NK-92 (cell line): ENCODE results near the gene SLC13A2.
"Not testable (repeated sequence)": the region's sequence is repeated elsewhere in the genome, so short reads cannot be mapped to it uniquely, and the experiment has no call there.

Source experiments
- DNase-seq: peaks from one replicate; lab custom pipeline; 2025; ENCODE audit not compliant: unreplicated experiment; lab: John Stamatoyannopoulos, UW

SLC13A2 gene, protein sequence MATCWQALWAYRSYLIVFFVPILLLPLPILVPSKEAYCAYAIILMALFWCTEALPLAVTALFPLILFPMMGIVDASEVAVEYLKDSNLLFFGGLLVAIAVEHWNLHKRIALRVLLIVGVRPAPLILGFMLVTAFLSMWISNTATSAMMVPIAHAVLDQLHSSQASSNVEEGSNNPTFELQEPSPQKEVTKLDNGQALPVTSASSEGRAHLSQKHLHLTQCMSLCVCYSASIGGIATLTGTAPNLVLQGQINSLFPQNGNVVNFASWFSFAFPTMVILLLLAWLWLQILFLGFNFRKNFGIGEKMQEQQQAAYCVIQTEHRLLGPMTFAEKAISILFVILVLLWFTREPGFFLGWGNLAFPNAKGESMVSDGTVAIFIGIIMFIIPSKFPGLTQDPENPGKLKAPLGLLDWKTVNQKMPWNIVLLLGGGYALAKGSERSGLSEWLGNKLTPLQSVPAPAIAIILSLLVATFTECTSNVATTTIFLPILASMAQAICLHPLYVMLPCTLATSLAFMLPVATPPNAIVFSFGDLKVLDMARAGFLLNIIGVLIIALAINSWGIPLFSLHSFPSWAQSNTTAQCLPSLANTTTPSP

DNA sequence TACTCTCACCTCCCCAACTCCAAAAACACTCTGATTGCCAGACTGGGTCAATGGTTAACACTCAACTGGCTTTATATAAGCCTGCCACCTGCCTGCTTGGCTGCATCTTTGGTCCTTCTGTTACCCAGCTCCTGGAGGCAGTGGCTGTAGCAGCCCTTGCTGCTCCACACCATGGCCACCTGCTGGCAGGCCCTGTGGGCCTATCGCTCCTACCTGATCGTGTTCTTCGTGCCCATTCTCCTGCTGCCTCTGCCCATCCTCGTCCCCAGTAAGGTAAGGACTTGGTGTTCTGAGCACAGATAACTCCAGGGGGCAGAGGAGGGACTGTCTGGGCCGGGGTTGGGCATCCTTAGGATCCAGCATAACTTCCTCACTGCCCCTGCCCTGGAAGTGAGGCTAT lies at the start of gene SLC13A2:
Gene SLC13A2, plus strand, starts transcription at position 103 of the 400 bp plus-strand sequence. Its CDS starts 69 bp downstream, at position 172.
- no peak for DNase-seq

DNA sequence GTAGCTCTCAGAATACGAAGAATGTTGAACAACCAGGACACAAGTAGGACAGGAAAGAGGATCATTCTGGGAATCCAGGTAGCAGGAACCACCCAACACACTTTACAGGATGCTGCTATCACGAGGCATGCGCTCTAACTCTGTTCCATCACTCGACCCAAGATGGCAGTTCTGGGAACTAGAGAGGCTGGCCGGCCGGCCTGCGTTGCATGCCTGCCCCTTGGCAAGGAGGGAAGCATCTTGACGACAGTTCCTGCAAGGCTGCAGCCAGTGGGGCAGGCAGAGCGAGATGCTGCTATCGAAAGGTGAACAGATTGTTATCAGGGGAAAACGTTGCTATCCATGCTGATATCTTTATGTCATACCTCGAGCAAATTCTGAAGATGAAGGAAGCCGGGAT lies 48.2 kb upstream of the SLC13A2 start:
- no peak for DNase-seq

DNA sequence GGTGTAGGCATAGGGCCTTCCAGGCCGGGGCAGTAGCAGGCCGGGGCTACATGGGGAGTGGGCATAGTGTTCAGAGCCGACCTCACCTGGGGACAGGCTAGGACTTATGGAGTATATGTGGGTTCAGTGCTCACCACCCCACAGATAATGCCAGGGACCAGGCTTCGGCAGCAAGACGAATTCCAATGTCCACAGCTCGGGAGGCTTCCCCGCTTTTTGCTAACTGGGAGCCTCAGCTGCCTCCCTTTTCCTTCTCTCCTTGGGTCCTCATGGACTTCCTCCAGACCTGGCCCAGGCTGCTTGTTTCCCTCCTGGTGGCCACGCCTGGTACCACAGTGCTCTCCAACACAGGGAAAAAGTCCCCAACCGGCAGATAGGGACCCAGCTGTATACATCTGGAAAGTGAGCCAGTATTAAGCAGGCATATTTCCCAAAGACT lies 47.3 kb upstream of the SLC13A2 start:
- DNase-seq: no peak

DNA sequence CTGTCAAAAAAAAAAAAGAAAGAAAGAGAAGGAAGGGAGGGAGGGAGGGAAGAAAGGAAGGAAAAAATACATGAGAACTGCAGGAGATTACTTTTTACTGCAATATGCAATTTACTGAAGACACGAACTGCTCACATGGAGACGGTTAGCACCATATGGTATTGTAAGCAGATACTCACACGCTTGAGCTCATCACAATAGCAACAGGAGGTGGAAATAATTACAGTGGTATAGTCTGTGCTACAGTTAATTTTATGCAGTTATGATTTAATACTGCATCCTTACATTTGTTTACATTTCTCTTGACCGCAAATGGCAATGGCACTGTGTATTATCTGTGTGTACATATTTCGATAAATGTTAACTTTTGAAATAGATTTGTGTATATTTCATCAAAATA lies 46.1 kb upstream of the SLC13A2 start:
- DNase-seq: no peak

DNA sequence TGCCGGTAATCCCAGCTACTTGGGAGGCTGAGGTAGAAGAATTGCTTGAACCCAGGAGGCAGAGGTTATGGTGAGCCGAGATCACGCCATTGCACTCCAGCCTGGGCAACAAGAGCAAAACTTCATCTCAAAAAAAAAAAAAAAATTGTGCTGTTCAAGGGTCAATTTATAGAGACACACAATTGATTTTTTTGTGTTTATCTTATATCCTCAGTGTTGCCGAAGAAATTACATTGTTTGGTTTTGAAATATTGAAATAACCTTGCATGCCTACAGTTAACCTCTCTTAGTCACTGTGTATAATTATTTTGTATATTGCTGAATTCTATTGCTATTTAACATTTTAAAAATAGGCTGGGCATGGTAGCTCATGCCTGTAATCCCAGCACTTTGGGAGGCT lies 45.5 kb upstream of the SLC13A2 start:
- DNase-seq: not testable (repeated sequence)

DNA sequence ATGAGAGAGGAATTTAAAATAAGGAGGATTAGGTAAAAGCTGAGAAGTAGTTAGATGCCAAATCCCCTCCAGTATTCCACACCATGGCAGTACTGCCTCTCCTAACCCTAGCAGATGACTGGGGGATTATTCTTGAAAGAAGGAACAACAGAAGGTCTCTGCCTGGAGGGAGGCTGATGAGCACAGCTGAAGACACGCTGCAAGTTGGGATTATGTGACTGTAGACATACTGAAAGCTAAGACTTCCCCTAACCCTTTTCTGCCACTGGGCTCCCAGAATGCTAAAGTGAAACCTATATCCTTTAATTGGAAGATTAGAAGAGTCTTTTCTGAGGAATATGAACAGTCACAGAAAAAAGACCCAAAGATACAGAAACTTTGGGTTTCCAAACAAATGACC lies 39.7 kb upstream of the SLC13A2 start:
- no peak for DNase-seq

DNA sequence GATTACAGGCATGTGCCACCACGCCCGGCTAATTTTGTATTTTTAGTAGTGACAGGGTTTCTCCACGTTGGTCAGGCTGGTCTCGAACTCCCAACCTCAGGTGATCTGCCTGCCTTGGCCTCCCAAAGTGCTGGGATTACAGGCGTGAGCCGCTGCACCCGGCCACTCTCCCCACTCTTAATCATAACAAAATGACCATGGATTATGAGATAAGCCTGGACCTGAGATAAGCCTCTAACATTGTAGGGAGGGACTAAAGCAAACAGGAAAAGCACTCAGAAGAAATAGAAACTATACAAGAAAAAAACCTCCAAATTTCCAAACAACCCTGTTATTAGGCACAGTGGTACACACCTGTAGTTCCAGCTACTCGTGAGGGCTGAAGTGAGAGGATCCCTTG lies 39.1 kb upstream of the SLC13A2 start:
- not testable (repeated sequence) for DNase-seq

DNA sequence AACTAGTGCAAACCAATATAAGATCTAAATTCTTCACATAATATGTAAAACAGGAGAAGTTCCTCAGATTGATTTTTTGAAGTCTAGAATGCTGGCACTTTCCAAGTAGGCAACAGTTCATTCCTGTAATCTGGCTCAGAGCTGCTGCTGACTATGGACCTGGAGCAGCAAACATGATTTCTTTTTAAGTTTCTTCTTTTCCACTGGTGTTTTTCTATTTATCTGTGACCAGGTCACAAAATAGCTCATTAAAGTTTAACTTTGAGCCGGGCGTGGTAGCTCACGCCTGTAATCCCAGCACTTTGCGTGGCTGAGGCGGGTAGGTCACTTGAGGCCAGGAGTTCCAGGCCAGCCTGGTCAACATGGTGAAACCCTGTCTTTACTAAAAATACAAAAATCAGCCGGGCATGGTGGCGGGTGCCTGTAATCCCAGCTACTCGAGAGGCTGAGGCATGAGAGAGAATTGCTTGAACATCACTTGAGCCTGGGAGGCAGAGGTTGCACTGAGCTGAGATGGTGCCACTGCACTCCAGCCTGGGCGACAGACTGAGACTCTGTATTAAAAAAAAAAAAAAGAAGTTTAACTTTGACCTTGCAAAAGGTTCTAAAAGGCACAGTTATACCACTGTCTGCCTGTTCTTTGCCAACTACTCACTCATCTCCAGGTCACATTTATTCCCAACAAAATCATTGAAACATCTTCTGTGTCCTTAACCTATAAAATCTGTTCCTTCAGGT lies 29.4 kb upstream of the SLC13A2 start:
- DNase-seq: no peak

DNA sequence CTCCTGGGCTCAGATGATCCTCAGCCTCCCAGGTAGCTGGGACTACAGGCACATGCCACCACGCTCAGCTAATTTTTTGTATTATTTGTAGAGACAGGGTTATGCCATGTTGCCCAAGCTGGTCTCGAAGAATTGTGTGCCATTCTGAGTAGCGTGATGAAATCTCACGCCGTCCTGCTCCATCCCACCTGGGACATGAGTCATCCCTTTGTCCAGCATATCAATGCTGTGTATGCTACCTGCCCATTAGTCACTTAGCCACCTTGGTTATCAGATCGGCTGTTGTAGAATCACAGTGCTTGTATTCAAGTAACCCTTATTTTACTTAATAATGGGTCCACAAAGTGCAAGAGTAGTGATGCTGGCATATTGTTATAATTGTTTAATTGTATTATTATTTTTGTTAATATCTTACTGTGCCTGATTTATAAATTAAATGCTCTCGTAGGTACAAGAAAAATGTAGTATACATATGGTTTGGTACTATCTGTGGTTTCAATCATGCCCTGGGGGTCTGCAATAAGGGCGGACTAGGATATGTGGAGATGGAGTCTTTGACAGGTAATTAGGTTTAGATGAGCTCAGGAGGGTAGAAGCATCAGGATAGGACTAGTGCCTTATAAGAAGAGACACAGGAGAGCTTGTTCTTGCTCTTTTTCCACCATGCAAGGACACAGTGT lies 26.6 kb upstream of the SLC13A2 start:
- DNase-seq: no peak

DNA sequence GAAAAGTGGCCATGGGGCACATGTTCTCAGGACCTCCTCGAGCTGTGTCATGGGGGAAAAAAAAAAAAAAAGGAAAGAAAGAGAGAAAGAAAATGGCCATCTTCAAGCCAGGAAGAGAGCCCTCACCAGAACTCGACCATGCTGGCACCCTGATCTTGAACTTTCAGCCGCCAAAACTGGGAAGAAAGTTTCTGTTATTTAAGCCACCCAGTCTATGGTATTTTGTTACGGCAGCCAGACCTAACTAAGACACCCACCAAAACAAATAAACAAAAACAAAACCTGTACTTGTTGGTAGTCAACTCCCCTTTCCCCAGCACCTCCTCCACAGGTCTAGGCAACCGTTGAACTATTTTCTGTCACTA lies 26.1 kb upstream of the SLC13A2 start:
- DNase-seq: no peak

DNA sequence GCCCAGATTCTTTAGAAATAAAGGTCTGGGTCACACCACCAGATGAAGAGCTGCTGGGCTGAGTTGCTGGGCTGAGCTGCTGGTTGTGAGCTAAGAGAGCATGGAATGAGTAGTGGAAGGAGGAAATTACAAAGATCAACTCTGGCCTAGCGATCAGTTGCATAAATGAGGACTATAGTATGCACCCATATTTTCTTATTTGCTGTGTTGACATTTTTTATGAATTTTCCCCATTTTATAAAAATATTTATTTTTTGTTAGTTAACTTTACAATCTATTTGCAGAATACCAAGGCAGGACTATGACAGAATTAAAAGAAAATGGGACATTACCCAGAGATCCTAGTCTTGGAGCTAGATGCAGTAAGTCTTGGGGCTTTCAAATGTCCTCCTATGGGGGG lies 23.6 kb upstream of the SLC13A2 start:
- DNase-seq: no peak

DNA sequence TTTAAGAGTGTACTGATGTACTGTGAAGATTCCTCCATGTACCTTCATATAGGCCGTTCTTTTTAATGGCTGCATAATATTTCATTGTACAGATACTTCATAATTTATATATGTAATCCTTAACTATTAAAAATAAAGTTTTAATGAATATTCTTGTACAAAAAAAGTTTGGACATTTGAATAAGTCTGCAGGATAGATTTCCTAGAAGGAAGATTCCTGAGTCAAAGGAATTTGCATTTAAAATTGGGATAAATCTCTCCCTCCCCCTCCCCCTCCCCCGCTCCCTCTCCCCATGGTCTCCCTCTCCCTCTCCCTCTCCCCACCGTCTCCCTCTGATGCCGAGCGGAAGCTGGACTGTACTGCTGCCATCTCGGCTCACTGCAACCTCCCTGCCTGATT lies 15.6 kb upstream of the SLC13A2 start:
- no peak for DNase-seq

DNA sequence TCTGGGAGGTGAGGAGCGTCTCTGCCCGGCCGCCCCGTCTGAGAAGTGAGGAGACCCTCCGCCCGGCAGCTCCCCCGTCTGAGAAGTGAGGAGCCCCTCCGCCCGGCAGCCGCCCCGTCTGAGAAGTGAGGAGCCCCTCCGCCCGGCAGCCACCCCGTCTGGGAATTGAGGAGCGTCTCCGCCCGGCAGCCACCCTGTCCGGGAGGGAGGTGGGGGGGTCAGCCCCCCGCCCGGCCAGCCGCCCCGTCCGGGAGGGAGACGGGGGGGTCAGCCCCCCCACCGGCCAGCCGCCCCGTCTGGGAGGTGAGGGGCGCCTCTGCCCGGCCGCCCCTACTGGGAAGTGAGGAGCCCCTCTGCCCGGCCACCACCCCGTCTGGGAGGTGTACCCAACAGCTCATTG lies 14.6 kb upstream of the SLC13A2 start:
- DNase-seq: not testable (repeated sequence)

DNA sequence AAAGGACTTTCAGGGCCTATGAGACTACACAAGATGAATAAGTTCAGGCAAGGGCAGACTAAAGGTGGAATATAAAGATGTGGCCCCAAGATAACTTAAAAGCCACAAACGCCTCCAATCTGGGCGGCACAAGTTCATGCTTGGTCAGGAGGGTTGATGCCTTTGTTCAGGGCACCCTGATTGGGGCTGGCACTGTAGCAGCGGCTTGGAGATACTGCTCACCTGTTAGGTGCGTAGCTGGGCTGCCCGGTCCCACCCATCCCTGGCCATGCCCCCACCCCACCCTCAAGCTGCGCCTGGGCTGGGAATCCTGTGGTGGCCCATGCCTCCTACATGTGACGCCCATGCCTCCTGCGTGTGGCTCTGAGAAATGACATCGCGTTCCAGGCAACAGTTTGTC lies 12.5 kb upstream of the SLC13A2 start:
- no peak for DNase-seq

DNA sequence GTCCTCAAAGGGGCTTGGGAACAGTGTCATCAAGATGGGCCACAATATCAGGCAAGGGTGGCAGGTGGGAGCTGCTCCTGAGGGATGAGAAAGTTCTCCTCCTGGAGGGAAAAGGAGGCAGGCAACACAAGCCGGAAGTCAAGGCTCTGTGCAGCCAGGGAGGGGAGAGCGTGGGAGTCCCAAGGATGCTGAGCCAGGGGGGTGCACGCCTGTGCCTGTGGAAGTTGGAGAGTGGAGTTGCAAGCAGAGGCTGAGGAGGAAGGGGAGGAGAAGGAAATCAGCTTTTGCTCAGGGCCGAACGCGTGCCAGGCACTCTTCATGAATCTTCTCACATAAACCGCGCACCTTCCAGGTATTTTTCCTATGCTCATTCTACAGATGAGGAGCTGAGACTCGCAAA lies 7.4 kb upstream of the SLC13A2 start:
- DNase-seq: no peak

DNA sequence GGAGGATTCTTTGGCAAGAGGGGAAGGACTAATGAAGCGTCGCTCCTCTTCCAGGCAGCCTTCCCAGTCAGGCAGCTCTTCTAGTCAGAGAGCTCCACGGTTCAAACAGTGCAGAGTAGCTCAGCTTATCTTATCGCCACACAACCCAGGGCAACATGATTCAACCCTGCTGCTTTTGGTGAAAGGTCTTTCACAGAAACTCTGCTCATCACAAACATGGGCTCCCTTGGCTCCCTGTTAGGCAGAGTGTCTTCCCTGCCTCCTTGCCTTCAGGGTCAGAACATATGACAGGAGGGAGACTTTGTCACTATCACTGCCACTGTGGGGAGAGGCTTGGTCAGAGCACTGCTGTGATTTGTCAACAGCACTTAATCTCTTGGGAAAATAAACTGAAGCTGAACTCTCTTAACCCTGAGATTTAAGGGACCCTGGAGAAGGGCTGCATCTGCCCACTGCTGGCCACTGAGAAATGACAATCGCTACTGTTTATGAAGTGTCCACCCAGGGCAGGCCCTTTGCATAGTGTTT lies 6.9 kb upstream of the SLC13A2 start:
- no peak for DNase-seq

DNA sequence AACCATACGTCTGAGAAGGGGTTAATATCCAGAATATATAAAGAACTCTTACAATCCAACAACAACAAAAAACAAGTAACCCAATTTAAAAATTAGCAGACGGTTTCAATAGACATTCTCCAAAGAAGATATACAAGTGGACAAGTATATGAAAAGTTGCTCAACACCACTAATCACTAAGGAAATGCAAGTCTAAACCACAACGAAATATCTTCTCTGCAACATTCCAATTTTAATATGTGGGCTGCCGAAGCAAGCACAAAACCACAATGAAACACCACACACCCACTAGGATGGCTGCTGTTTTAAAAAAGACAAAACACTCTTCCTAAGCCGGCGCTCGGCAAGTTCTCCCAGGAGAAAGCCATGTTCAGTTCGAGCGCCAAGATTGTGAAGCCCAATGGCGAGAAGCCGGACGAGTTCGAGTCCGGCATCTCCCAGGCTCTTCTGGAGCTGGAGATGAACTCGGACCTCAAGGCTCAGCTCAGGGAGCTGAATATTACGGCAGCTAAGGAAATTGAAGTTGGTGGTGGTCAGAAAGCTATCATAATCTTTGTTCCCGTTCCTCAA lies 5.9 kb upstream of the SLC13A2 start:
- DNase-seq: no peak

DNA sequence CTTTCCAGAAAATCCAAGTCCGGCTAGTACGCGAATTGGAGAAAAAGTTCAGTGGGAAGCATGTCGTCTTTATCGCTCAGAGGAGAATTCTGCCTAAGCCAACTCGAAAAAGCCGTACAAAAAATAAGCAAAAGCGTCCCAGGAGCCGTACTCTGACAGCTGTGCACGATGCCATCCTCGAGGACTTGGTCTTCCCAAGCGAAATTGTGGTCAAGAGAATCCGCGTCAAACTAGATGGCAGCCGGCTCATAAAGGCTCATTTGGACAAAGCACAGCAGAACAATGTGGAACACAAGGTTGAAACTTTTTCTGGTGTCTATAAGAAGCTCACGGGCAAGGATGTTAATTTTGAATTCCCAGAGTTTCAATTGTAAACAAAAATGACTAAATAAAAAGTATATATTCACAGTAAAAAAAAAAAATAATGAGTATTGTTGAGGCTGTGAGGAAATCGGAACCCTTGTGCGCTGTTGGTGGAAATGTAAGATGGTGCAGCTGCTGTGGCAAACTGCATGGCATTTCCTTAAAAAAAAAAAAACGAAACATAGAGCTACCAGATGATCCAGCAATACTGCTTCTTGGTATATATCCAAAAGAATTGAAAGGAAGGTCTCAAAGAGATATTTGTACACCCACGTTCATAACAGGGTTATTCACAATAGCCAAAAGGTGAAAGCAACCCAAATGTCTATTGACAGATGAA lies 5.3 kb upstream of the SLC13A2 start:
- DNase-seq: not testable (repeated sequence)

DNA sequence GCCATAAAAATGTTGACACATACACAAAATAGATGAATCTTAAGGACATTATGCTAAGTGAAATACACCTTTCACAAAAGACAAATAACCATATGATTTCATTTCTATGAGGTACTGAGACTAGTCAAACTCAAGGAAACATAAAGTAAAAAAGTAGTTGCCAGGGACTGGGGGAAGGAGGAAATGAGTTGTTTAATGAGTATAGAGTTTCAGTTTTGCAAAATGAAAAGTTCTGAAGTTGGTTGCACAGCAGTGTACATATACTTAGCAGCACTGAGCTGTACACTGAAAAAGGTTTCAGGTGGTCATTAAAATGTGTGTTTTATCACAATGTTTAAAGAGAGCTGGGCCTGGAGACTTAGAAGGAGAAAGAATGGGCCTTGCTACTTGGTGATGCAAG lies 4.7 kb upstream of the SLC13A2 start:
- no peak for DNase-seq

DNA sequence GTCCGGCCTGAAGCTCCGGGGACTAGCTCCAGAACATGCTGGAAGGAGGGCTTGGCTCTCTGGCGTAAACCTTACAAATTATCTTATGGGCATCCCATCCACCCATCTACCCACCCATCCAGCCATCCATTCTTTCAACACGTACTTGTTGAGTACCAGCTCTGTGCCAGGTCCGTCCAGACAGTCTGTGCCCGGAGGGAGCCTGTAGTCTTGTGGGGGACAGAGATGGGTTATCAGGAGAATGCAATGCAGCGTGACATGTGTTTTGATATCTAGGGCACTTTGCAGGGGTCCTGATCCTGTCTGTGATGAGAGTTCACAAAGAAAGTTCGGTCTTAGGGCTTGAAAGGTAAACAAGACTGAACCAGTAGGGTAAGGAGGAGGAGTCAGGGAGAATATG lies 4.1 kb upstream of the SLC13A2 start:
- no peak for DNase-seq
